ENCODE data around the gene RRP1B.
"Not testable (repeated sequence)": the region's sequence is repeated elsewhere in the genome, so short reads cannot be mapped to it uniquely, and the experiment has no call there.

Gene RRP1B

DNA sequence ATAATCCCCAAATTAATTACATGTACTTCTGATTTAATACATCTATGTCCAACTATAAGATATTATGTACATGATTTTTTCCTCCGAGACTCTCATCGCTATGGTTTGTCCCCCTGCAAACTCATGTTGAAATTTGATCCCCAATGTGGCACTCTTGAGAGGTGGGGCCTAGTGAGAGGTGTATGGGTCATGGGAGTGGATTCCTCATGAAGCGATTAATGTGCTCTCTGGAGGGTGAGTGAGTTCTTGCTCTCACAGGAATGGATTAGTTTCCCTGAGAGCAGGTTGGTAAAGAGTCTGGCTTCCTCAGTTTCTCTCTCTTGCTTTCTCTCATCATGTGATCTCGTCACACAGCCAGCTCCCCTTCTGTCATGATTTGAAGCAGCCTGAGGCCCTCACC is 16.2 kb upstream of the RRP1B start:
- DNase-seq = peak; percentile 41

DNA sequence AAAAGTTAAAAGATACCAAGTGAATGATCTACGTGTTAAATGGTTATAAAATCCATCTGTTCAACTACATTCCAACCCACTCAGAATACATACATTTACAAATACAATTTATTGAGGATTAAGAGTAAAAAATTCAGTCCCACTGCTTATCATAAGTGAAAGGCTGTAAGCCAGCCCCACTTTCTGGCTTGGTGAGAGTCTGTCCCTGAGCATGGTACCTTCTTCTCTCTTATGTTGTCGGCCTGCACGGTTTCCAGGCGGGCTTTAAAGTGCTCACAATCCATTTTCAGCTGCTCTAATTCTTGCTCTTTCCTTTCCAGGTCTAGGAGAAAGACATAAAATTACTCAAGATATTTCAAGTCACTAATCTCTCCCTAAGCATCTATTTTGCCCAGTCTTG is 15.3 kb upstream of the RRP1B start:
- no peak for DNase-seq

DNA sequence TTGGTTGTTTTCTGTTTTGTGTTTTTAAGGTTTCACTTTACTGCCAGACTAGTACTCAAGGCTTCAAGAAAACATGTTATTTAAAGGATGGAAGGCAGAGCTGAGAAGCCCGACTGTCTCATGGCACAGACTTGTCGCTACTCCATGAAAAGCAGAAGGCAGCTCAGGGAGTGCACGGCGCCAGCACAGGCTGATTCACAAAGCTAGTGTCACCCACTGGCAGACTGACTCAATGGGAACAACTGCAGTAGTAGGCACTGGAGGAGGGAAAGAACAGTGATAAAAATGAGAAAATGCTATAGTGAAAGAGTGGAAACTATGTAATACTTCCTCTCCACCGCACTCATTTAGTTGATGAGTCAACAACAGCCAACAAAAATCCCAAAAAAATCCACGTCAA is 14.8 kb upstream of the RRP1B start:
- no peak for DNase-seq

DNA sequence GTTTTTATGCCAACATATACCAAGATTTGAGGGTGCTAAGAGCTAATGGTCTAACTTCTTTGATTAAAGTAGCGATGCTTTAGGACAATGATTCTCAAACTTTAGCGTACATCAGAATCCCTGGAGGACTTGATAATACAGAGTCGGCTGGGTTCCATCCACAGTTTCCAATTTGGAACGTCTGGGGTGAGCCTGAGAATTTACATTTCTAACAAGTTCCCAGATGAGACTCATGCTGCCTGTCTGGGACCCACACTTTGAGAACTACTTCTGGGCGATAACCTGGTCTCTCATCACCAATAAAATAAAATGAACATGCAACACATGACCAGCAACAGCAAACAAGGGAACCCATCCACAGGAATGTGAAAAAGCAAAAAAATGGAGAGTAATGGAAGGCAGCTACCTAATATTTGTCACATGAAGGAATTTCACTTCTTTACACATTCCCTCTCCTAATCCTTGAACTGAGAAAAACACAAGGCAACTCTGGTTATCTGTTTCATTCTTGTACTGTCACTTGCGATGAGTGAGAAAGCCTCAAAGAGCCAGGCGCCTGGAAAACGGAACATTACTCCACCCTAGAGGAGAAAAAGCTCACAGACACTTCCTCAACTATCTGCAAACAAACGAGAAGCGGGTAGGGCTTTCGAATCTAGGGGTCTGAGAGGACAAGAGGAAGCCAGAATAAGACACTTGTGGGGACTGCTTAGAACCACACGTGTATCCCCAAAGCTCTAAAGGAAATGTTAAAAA is 14.0 kb upstream of the RRP1B start:
- peak; percentile 37 for DNase-seq

DNA sequence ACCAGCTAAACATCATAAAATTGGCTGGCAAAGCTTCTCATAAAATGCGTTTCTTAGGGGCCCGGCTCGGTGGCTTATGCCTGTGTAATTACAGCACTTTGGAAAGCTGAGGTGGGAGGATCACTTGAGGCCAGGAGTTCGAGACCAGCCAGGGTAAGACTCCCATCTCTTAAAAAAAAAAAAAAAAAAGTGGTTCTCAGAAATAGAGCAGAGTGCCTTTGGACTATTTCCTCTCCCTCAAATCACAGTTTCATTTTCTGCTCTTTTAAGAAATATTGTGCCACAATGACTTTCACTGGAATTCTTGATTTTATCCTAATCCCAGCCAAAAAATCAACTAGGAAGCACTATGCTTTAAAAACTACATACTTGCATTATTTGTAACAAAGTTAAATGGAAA is 13.4 kb upstream of the RRP1B start:
- no peak for DNase-seq

DNA sequence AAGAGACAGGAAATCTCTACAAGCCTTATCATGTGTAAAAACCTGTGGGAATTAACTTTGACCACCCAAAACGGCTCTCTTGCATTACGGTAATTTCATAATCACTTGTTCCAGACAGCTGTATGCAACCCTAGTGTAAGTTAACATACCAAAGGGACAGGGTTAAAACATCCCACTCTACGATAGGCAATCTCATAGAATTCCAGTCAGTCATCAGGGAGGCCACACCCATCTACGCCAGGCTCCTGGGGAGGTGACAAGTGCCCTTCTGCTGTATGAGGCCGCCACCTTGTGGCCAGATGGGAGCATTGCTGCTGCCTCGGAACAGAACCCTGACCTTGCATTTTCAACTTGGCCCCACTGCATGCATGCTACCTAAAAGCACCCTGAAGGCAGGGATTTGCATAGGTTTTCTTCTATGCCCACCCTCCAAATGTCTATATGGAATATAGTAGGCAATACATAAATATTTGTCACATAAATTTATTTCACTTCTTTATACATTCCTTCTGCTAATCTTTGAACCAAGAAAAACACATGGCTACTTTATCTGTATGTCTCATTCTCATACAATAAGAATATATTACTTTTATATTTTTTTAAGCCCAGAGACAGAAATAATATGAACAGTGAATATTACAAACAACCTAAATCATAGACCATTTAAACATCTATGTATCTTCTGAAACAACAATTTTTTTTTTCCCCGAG is 12.7 kb upstream of the RRP1B start:
- peak; percentile 89 for DNase-seq

DNA sequence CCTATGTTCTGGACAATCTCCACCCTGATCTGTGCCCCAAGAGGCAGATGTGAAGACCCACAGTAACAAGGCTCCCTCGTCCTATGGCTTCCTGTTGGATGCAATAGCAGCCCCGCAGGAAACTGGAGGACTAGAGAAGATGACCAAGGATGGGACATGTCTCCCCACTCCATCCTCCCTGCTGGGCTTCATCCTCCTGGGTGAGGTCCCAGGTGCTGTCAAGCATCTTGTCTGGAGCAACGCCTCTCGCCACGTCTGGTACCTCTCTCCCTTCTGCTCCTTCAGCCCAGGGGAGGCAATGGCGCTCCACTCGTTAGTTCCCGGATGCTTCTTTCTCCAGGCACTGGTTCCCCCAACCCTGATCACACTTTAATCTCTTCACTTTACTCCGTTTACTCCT is 11.2 kb upstream of the RRP1B start:
- DNase-seq = no peak

DNA sequence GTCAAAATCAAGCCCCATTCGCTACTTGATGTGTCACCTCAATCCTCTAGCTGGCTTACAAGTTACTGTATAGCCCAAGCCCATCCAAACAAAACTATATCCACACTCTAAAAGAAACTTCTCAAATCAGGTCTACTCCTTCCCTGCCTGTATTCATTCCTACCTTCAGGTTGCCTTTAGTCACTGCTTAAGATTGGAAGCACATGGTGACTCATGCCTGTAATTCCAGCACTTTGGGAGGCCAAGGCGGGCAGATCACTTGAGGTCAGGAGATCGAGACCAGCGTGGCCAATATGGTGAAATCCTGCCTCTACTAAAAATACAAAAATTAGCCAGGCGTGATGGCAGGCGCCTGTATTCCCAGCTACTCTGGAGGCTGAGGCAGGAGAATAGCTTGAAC is 7.4 kb upstream of the RRP1B start:
- DNase-seq = not testable (repeated sequence)

DNA sequence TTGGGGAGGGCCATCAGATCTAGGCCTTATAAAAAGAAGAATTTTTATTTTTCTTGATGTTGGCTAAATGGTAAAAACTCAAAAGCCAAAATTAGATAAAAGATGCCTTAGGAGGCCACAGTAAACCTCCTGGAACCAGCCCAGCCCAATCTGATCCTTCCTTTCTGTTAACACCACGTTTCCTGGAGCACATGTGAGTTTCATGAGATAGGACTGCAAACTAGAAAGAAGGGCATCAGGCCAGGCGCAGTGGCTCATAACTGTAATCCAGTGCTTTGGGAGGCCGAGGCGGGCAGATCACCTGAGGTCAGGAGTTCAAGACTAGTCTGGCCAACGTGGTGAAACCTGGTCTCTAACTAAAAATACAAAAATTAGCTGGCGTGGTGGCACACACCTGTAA is 6.7 kb upstream of the RRP1B start:
- DNase-seq = no peak

DNA sequence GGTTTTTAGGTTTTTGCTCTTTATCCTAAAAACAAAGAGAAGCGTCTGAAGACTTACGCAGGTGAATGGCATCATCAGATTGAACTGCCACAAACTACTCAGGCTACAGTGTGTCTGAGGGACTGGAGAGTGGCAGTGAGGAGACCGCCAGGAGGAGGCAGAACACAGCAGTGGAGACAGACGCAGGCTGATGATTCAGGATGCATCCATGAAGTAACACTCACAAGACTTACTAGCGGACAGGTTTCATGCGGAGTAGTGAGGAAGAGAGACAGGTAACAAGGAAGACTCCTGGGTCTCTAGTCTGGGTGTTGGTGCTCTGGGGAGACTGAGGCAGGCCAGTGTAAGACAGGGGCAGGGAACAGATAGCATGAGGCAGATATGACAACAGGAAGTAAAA is 5.7 kb upstream of the RRP1B start:
- DNase-seq = no peak

DNA sequence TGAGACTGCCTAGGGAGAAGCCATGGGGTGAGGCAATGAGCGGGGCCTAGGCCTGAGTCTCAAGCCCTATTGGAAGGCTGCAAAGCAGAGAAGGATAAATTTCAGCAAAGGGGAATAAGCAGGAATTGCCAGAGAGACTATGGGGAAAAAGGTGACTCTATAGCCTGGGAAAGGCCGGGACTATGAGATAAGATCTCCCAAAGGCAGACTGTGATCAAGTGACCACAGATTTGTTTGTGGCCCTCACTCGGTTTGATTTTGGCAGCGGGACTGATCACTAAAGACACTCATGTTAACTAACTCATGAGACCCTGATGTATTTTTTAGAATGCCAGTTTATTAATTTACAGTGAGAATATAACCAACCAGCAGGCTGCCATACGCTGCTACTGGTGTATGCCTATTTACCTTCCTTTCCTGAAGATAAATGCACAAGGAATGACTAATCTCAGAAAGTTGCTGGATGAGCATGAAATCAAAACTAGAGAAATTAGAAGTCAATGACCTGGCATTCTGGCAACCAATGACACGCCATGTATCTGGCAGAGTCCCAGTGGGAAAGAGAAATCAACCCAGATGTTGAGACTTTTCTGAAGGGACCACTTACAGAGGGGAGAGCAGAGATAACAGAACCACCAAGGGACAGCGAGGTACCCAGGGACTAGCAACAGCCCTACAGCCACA is 4.4 kb upstream of the RRP1B start:
- DNase-seq = no peak

DNA sequence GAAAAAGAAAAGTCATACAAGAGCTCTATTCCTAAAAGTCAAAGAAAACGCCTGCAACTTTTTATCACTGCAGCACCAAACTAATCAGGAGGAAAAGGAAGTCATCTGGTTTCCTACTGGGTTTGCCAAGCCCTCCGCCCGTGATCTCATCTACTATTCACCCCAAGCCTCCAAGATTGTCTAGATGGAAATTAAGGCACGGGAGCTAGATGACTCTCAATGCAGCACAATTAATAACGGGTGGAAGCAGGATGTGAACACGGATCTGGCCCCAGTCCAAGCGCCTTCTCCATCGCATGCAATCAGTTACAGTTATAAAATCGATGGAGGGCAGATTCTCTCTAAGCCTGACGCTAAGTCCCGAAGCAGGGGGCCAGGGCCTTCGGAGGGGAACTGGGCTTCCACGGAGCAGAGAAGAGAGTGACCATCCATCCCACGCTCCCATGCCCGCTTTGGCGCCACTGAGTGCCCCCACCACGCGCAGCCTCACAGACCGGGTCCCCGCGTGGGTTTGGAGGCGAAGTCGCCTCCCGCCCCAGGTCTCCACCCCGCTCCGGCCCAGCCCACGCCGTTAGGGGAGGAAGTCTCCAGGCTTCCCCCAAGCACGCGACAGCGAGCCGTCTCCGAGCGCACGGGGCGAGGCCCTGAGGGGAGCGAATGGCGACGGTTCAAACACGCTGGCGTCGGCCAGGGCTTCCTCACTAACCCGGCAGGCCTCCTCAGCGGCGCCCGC is 1.8 kb upstream of the RRP1B start:
- no peak for DNase-seq

DNA sequence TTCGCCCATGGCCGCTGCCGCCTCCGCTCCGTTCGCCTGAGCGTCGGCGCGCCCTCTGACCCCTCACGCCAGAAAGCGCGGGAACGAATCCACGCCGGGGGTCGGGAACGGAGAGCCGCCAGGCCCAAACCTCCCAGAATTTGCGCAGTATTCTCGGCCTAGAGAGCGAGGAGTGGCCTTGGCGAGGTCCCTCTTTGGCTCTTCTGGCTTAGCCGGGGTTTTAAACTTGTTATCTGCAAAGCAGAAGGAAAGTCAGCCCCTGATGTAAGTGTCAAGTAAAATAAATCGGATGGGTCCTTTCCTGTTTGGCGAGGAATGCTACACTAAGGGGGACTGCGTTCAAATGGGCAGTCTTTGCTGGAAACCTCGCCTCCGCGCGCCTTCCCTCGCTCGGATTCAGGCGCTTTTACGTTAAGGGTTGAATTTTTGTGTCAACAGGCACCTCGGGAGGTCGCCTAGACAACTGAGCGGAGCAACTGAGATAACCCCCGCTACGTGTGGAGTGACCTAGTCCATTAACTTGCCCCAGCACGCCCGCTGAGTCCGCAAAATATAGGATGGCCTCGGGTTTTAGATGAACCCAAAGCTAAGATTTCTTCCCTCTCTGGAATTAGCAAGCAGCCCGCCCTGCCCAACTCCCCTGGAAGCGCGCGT is 1.1 kb upstream of the RRP1B start:
- DNase-seq = no peak

DNA sequence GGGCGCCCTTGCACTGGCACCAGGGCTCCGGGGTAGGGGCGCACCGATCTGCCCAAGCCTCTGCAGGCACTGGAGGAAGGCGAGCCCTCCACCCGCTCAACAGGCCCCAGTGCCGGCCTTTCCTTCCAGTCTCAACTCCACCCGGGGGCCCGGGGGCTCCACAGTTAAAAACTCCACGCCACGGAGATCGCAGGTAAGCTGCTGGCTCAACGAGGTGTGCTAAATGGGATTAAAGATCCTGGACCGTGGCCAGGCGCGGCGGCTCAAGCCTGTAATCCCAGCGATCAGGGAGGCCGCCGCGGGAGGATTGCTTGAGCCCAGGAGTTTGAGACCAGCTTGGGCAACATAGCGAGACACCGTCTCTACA is 608 bp upstream of the RRP1B start:
- DNase-seq = no peak

DNA sequence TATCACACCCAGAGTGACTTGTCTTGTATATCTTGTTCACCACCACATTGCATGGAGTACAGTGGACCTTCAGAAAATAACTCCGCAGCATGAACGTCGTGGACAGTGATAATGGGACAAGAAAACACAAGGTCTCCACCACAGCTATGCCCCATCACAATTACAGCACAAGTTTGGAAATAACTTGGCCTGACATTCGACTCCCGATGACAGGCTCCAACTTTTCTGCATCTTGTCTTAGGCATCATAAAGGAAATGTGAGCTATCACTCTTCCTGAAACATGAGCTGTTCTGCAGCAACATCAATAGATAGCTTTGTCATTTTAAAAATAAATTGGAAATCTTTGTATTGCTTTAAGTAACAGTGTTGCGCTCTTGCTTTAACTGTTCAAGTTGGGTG is 2.9 kb downstream of the RRP1B start:
- DNase-seq = no peak

DNA sequence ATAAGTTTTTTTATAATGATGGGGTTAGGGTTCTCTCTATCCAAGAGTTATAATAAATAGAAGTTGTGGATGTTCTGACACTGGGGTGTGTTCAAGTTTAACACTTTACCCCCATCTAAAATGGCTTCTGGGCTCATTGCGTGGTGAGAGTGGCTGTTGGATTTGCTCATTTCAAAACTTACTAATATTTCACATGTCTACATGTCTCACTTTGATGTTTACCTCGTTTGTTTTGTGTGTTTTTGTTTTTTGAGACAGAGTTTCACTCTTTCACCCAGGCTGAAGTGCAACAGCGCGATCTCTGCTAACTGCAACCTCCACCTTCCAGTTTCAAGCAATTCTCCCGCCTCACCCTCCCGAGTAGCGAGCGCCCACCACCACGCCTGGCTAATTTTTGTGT is 3.7 kb downstream of the RRP1B start:
- no peak for DNase-seq

DNA sequence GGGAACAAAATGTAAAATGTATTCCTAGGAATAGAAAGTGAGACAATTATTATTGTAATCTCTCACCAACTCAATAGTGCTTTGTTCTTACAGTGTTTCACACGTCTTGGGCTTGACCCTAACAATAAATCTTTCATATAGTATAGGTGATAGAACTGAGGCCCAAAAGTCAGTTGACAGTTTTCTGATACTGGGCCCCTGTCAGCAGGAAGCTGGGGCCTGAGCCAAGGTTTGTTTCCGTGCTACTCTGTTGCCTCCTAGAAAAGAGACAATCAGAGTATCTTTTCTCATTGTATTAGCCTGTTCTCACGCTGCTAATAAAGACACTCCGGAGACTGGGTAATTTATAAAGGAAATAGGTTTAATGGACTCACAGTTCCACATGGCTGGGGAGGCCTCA is 5.0 kb downstream of the RRP1B start:
- DNase-seq = no peak

DNA sequence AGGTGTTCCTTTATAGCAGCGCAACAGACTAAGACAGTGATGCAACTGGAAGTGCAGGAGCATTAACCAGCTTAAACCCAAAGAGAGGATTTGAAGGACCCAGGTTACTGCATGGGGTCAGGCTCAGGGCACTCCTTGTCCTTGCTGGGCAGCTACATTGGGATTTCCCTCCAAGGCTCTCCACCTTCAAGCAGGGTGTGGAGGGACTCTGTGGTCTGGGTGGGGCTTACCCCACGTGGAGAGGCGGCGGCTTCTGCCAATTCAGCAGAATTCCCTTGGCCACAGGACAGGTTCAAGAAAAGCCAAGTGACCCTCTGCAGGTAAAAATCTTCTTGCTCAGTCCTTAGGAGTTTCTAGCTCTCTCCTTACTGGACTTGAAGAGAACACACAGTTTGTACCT is 6.5 kb downstream of the RRP1B start:
- DNase-seq = no peak

DNA sequence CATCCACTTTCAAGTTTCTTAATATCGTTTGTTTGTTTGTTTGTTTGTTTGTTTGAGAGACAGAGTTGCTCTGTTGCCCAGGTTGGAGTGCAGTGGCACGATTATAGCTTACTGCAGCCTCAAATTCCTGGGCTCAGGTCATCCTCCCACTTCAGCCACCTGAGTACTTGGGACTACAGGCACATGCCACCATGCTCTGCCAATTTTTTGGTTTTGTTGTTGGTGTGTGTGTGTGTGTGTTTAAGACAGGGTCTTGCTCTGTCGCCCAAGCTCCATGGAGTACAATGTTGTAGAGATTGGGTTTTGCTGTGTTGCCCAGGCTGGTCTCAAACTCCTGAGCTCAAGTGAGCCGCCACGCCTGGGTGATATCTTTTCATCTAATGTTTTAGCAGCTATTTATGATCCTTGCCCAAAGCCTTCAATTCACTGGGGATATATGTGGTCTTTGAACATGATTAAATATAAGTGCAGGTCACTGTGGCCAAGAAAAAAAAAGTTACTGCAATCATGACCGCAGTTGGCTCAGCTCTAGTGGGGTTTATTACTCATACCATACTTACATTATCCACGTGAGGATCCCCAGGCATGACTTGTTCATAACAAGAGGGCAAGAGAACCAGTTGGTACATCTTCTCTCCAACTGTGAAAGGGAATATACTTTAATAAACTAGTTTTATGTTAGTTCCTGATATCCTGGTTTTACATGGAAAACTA is 8.0 kb downstream of the RRP1B start:
- peak; percentile 66 for DNase-seq

DNA sequence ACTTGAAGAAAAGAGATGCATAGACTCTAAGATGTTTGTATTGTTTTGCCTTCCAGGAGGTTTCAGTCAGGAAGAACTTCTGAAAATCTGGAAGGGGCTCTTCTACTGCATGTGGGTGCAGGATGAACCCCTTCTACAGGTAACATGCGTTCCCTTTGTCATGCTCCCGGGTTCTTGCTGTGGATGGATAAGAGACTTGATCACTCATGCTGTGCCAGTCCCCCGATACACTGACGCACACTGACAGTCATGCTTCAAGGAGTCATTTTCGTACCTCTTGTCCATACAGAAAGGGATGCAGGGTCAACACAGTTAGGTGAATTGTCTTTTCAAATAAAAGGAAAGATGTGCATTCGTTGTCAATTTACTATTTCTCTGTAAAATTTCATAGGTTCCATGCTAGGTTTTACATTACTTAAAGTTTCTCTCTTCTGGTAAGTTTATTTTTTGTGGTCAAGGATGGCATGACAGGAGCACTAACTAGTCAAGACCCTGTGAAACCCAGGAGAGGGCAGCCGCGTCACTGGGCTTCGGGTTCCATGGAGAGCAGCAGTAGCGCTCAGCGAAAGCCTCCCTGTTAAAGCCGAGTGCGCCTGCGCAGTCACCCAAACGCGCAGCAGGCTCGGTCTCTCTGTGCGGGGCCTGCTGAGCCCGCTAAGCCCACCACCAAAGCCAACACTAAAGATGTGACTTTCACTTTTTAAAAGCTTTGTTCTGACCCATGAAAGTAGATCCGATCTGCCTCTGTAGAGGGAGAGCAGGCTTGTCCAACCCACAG is 10.7 kb downstream of the RRP1B start:
- DNase-seq = no peak

DNA sequence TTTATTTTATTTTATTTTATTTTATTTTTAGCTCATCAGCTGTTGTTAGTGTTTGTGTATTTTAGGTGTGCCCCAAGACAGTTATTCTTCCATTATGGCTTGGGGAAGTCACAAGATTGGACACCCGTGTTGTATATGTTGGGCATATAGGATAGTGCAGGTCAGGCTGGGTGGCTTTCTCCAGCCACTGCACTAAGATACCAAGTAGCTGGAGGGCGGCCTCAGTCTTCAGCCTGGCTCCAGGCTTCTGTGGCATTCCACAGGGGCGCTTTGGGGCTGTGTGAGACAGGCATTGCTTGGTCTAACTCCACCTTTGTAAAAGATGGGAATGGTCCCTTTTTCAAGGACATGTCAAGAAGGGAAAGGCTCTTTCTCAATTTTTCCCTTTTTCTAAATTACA is 16.5 kb downstream of the RRP1B start:
- no peak for DNase-seq

DNA sequence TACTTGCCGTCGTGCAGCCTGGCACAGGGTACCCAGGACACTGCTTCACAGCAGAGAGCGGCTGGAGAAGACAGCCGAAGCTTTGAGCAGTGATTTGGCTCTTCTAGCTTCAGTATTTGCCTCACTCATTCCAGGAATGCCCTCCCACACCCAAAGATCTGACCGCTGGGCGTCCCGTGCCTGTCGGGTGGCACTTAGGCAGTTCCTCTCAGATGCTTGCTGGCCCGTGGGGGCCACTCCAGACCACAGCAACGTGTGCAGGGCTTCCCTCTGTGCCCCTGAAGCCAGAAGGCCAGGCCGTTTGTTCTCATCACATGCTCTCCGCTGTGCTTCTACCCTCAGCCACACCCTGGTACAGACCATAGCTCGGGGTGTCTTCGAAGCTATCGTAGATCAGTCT is 17.0 kb downstream of the RRP1B start:
- DNase-seq = no peak
